GM19328 (cell line): ENCODE data around the gene MAGEF1.

Experiments
- ATAC-seq: cut with Tn5 transposase; IDR thresholded peaks from one replicate; pipeline ENCODE4 v1.9.1; 2021; ENCODE audit warnings: mild to moderate bottlenecking, moderate library complexity; ENCODE audit not compliant: unreplicated experiment

MAGEF1 gene

GRCh38 chr3:184674626-184675025, 37.2 kb downstream of the MAGEF1 start:
- no peak for ATAC-seq

- no peak for ATAC-seq
These were observed 38.6 kb downstream of the MAGEF1 start for GRCh38 chr3:184672977-184673870.

- ATAC-seq, result no peak
These were observed 39.5 kb downstream of the MAGEF1 start for GRCh38 chr3:184672335-184672734.

GRCh38 chr3:184670091-184670602, 41.7 kb downstream of the MAGEF1 start:
- ATAC-seq, result no peak

DNA sequence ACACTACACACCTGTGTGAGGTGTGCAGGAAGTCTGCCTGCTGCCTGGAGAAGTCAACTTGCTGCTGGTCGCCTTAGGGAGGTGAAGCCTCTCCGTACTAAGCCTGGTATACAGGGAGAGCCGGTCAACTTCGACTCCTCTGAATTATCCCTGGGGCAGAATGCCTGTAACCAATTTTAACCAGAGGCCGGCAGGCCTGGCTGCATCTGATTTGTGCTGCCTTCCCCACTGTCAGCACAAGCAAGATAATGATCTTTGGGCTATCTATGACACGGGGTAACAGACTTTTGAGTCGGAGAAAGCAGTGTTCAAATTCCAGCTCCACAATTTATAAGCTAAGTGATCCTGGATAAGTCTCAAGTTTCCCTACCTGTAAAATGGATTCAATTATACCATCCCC, 42.3 kb downstream of the MAGEF1 start:
- no peak for ATAC-seq

DNA sequence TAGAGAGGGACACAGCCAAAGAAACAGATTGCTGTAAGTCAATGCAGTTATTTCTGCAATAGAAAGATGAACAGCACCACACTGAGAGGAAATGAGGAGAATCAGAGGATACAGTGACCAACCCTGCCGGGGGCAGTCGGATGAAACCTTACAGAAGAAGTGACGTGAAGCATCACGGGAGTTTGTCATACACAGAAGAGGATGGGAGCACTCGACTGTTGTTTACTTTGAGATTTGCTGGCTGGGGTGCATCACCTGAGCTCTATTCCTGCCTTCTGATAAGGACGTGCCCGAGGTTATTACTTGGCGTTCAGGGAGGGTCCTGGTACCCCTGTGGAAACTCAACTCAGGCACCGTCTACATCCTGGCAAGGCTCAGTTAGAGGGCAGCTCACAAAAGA, 45.4 kb downstream of the MAGEF1 start:
- ATAC-seq, result no peak

DNA sequence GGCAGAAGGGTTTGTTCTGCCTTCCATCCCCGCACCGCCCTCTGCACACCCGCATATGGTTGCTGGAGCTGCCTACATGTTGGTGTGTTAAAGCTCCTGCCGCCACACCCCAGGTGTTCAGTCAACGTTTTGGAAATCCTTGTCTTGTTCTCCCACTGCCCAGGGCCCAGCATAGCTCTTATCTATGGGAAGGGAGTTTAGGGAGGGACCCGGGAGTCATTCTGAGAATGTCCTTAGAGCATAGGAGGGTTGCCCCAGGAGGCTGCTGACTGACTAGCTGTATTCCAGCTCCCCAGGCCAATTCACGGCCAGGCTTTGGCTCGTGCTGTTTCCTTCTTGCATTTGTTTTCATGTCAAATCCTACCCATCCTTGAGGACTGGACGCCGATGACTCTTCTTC, 46.8 kb downstream of the MAGEF1 start:
- ATAC-seq, result no peak

DNA sequence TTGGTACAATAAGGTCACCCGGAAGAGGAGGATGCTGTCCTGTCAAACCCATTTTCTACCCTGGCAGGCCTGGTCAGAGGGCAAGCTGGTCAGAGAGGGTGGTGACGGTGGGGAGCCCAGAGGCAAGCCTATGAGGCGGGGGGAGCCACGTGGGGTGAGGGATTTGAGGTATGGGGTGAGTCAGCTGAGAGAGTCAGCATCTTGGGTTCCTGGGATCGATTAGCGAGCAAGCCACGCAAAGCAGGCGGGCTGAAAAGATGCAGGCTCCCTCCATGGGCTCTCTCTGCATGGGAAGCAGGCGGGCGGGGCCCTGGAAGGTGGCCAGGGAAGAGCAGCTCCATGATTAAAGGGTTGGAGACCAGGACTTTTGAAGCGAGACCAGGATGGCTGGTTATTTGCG, 48.1 kb downstream of the MAGEF1 start:
- ATAC-seq, result no peak

DNA sequence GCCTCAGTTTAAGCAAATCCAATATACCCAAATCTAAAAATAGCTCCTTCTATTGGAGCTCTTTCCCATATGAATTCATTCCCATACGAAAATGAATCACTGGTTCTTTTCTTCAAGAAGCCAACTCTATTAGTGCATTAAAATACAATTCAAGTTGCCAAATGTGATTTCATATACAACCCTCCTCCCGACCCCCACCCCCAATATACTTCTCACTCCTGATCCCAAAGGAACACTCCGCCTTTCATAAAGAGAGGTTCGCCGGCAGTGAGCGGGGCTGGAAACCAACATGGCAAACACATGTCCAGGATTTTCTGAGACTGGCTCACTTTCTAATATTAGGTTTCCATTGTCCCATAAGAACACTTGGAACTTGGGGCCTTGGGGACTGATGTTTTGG, 48.5 kb downstream of the MAGEF1 start:
- ATAC-seq, result no peak

DNA sequence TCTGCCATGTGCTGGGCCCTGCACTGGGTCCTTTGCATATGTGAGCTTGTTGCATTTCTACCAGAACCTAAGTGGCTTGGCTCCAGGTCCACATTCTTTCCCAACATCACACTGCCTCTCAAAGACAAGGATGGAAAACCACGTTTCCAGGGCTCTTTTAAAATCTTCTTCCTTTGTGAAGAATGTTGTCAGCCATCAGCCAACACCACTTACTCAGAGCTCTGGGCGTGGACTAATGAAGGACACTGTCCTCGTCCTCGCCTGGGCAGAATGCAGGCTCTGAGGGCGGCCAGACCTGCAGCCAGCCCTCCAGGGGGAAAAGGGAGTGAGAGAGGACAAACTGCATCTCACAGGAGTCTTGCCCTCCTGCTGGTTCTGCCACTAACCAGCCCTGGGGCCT, 49.7 kb downstream of the MAGEF1 start:
- no peak for ATAC-seq

- no peak for ATAC-seq
These were observed 50.9 kb downstream of the MAGEF1 start for GRCh38 chr3:184660931-184661330.
